ENCODE data around the gene HSDL1. TPM values are rescaled to one million over a fixed set of nuclear protein-coding genes. Genes with fewer than 3 reads are reported as not detected.

Gene HSDL1
- total RNA-seq, 1 donor from 2014 or later, result 101 TPM

DNA sequence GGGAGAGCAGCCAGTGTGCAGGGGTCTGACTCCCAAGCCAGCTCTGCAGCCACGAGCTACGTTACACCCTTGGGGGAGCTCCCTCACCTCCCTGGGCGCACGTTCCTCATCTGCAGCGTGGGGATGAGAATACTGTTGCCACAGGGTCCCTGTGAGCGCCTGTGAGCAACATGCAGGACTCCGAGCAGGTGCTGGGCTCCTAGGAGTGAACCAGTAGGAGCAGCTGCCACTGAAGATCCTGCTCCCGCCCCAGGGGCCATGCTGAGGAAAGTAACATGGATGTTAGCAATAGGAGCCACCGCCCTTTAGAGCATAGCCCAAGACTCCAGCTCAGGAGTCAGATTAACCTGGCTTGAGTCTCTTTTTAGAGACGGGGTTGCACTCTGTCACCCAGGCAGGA, 16.1 kb upstream of the HSDL1 start:
- Histone ChIP-seq H3K4me2 (no peak overlapping the region), H2AFZ (replicated peaks) (no peak overlapping the region), H3K27ac (no peak overlapping the region), H3K4me3 (no peak overlapping the region), H3K9me3 (ENCODE audit: low read depth) (no peaks in the 10 kb centered on the region), H4K20me1 (ENCODE audit: low read depth) (no peaks in the 10 kb centered on the region), H3K79me2 (ENCODE audit: low read depth) (no peaks in the 10 kb centered on the region), H3K4me1 (no peaks in the 10 kb centered on the region), H3K9ac (no peak overlapping the region), H3K27me3 (no peaks in the 10 kb centered on the region), H3F3A (ENCODE audit: low read depth) (no peaks in the 10 kb centered on the region), H3K36me3 (no peaks in the 10 kb centered on the region)
- peaks cover 3% of the 10 kb centered on the region for H3K27me3 Mint-ChIP-seq (ENCODE audit: insufficient read depth, low read depth)
- H3K27ac Mint-ChIP-seq, result no peak overlapping the region
- no peaks in the 10 kb centered on the region for H3K9me3 Mint-ChIP-seq
- DNase-seq (ENCODE audit: low spot score), result no peak
- H3K4me3 Mint-ChIP-seq, result no peak overlapping the region
- H3K36me3 Mint-ChIP-seq, result no peaks in the 10 kb centered on the region
- peaks cover 11% of the 10 kb centered on the region for H3K4me1 Mint-ChIP-seq
- TF ChIP-seq, protein P1, sequence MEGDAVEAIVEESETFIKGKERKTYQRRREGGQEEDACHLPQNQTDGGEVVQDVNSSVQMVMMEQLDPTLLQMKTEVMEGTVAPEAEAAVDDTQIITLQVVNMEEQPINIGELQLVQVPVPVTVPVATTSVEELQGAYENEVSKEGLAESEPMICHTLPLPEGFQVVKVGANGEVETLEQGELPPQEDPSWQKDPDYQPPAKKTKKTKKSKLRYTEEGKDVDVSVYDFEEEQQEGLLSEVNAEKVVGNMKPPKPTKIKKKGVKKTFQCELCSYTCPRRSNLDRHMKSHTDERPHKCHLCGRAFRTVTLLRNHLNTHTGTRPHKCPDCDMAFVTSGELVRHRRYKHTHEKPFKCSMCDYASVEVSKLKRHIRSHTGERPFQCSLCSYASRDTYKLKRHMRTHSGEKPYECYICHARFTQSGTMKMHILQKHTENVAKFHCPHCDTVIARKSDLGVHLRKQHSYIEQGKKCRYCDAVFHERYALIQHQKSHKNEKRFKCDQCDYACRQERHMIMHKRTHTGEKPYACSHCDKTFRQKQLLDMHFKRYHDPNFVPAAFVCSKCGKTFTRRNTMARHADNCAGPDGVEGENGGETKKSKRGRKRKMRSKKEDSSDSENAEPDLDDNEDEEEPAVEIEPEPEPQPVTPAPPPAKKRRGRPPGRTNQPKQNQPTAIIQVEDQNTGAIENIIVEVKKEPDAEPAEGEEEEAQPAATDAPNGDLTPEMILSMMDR (IDR thresholded peaks at IDR 0.05), result no peak

DNA sequence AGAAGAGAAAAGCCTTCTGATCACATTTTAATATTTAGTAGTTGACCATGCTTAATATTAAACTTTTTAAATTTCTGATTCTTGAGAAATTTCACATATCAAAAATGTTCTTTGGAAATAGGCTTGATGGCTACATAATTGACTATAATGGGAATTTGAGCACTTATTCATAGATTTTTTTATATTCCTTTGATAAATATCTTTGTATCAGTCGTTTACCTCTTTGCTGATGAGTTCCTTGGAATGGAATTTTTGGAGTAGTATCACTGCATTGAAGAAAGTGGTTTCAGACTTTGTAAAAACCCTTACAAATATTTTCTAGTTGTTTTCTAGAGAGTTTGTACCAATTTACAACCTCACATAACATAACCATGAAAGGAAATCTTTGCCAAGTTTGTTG, 14.8 kb upstream of the HSDL1 start:
- H4K20me1 ChIP-seq (ENCODE audit: low read depth), result no peaks in the 10 kb centered on the region
- Mint-ChIP-seq H3K36me3 (no peaks in the 10 kb centered on the region), H3K9me3 (no peaks in the 10 kb centered on the region), H3K27me3 (ENCODE audit: insufficient read depth, low read depth) (peaks cover 3% of the 10 kb centered on the region), H3K27ac (no peak overlapping the region), H3K4me3 (no peak overlapping the region), H3K4me1 (peaks cover 11% of the 10 kb centered on the region)
- H2AFZ ChIP-seq (replicated peaks), result no peak overlapping the region
- TF ChIP-seq EZH2 (IDR thresholded peaks at IDR 0.05) (no peak), EZH2phosphoT487 (IDR thresholded peaks at IDR 0.05) (no peak)
- TF ChIP-seq, protein P1 (IDR thresholded peaks at IDR 0.05), result no peak
- H3K36me3 ChIP-seq, result no peaks in the 10 kb centered on the region
- no peak overlapping the region for H3K4me3 ChIP-seq
- no peak overlapping the region for H3K27ac ChIP-seq
- no peaks in the 10 kb centered on the region for H3K9me3 ChIP-seq (ENCODE audit: low read depth)
- H3K27me3 ChIP-seq, result no peaks in the 10 kb centered on the region
- H3F3A ChIP-seq (ENCODE audit: low read depth), result no peaks in the 10 kb centered on the region
- H3K4me2 ChIP-seq, result no peak overlapping the region
- H3K4me1 ChIP-seq, result no peaks in the 10 kb centered on the region
- no peak for DNase-seq (ENCODE audit: low spot score)
- H3K79me2 ChIP-seq (ENCODE audit: low read depth), result no peaks in the 10 kb centered on the region
- no peak overlapping the region for H3K9ac ChIP-seq

DNA sequence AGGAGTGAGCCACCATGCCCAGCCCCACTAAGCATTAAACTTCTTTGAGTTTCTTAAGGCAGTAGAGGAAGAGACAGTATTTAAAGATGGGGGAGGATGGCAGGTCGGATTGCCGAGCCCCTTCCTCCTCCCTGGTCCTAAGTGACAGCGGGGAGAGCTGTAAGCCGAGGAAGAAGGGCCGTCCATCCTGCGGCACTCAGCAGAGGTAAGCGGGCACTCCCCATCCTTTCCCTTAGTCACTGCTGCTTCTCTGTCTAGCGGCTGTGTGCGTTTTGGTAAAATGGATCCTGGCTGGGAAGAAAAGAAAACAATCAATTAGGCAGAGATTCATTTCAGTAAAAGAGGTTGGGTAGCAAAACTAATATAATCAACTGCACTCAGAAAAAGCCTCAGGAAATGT, 14.0 kb upstream of the HSDL1 start:
- Histone ChIP-seq H3K4me2 (no peak overlapping the region), H2AFZ (replicated peaks) (no peak overlapping the region), H3K27ac (no peak overlapping the region), H3K79me2 (ENCODE audit: low read depth) (no peaks in the 10 kb centered on the region), H3K4me1 (no peaks in the 10 kb centered on the region), H3K9ac (no peak overlapping the region), H4K20me1 (ENCODE audit: low read depth) (no peaks in the 10 kb centered on the region), H3K9me3 (ENCODE audit: low read depth) (no peaks in the 10 kb centered on the region), H3K27me3 (no peaks in the 10 kb centered on the region), H3F3A (ENCODE audit: low read depth) (no peaks in the 10 kb centered on the region), H3K36me3 (no peaks in the 10 kb centered on the region), H3K4me3 (no peak overlapping the region)
- H3K27ac Mint-ChIP-seq, result no peak overlapping the region
- TF ChIP-seq EZH2phosphoT487 (IDR thresholded peaks at IDR 0.05) (no peak), EZH2 (IDR thresholded peaks at IDR 0.05) (no peak)
- TF ChIP-seq, protein P1 (IDR thresholded peaks at IDR 0.05), result no peak
- no peak for DNase-seq (ENCODE audit: low spot score)
- no peaks in the 10 kb centered on the region for H3K9me3 Mint-ChIP-seq
- no peaks in the 10 kb centered on the region for H3K36me3 Mint-ChIP-seq
- peaks cover 3% of the 10 kb centered on the region for H3K27me3 Mint-ChIP-seq (ENCODE audit: insufficient read depth, low read depth)
- H3K4me1 Mint-ChIP-seq, result peaks cover 14% of the 10 kb centered on the region
- H3K4me3 Mint-ChIP-seq, result no peak overlapping the region
